HepG2 (cell line): ENCODE data around the gene C1QBP. TPM values are rescaled to one million over a fixed set of nuclear protein-coding genes. Genes with fewer than 3 reads are reported as not detected.

Source experiments
- ATAC-seq: fragments of 200-7000 bp; cut with Tn5 transposase; 3 replicates; pipeline ENCODE4 v1.9.1; 2020; ENCODE audit warnings: mild to moderate bottlenecking, moderate library complexity
- BruUV-seq: library from RNA; stranded (reverse); fragments of 400-500 nt; replicated peaks from 2 replicates; lab custom pipeline; 2021; lab: Mats Ljungman, UMichigan
- CTCF ChIA-PET: fragments of 300-600 bp; formaldehyde crosslinking; extraction: SDS; loops from one replicate; lab custom pipeline; 2021; ENCODE audit warnings: low total read pairs, inconsistent platforms, low intra/inter-chr PET ratio; lab: Yijun Ruan, JAX
- POLR2A ChIA-PET: fragments of 350-600 bp; sonication (Branson Sonifier 250); formaldehyde crosslinking; loops from one replicate; lab custom pipeline; 2020; ENCODE audit warnings: antibody characterized with exemption, inconsistent platforms; lab: Yijun Ruan, JAX
- DNase-seq: peaks from one replicate; pipeline ENCODE4 v3.0.0-alpha.2; 2015; ENCODE audit warnings: low spot score
- FAIRE-seq: peaks from 3 replicates; lab custom pipeline; 2011; peaks lifted over from hg19 to GRCh38; lab: Jason Lieb, UNC
- H2AFZ ChIP-seq: one replicate; pipeline ENCODE4 v1.6.1; 2011; ENCODE audit warnings: low read length, inconsistent platforms
- H3K27ac ChIP-seq: fragments of 300-600 bp; 3 replicates; pipeline ENCODE4 v1.8.0; 2011; ENCODE audit warnings: mixed run types, mild to moderate bottlenecking, mixed read lengths, low read length, inconsistent platforms; ENCODE audit not compliant: insufficient read depth; ENCODE audit errors: extremely low read length
- H3K27me3 ChIP-seq, 2 experiments: fragments of 200-600 bp in 1 of 2; 2 replicates in 1 of 2; 3 replicates in 1 of 2; pipeline versions ENCODE4 v1.6.0 to v1.8.0; 2011; ENCODE audit warnings: low read length in 2 of 2, mild to moderate bottlenecking in 2 of 2, moderate library complexity in 2 of 2, inconsistent platforms in 1 of 2; ENCODE audit not compliant: insufficient read depth in 2 of 2, control insufficient read depth in 1 of 2
- H3K36me3 ChIP-seq, 2 experiments: fragments of 200-600 bp in 1 of 2; replicated peaks in 1 of 2; 2 replicates in 1 of 2; 3 replicates in 1 of 2; pipeline versions ENCODE4 v1.5.1 to v1.8.0; 2011; ENCODE audit warnings: low read length in 2 of 2, inconsistent platforms in 1 of 2; ENCODE audit not compliant: insufficient read depth in 2 of 2, control insufficient read depth in 1 of 2
- H3K4me1 ChIP-seq: 2 replicates; pipeline ENCODE4 v1.5.1; 2012; ENCODE audit warnings: low read length, inconsistent platforms; ENCODE audit not compliant: insufficient read depth
- H3K4me2 ChIP-seq: 2 replicates; pipeline ENCODE4 v1.6.0; 2011; ENCODE audit warnings: low read depth, low read length, inconsistent platforms
- H3K4me3 ChIP-seq, 3 experiments: fragments of 200-600 bp in 1 of 3; sonication (generic), shearing (Covaris generic) in 1 of 3; replicated peaks in 1 of 3; 2 replicates each; pipeline ENCODE4 v1.5.1; 2011 to 2016; ENCODE audit warnings: low read length in 3 of 3, inconsistent platforms in 2 of 3, low read depth in 2 of 3, mild to moderate bottlenecking in 2 of 3, control low read depth in 1 of 3, mixed read lengths in 1 of 3; ENCODE audit not compliant: insufficient read depth in 1 of 3
- H3K79me2 ChIP-seq: one replicate; pipeline ENCODE4 v1.6.1; 2011; ENCODE audit warnings: low read length, inconsistent platforms; ENCODE audit not compliant: insufficient read depth
- H3K9ac ChIP-seq: 2 replicates; pipeline ENCODE4 v1.6.0; 2011; ENCODE audit warnings: mild to moderate bottlenecking, low read depth, low read length, inconsistent platforms; ENCODE audit not compliant: insufficient read depth
- H3K9me3 ChIP-seq: 2 replicates; pipeline ENCODE4 v1.5.1; 2012; ENCODE audit warnings: mild to moderate bottlenecking, low read length
- H4K20me1 ChIP-seq: 2 replicates; pipeline ENCODE4 v1.6.0; 2011; ENCODE audit warnings: inconsistent platforms, mild to moderate bottlenecking, low read length, moderate library complexity; ENCODE audit not compliant: insufficient read depth
- ASH2L ChIP-seq: fragments of 300-600, 200-600 bp; sonication (generic); IDR thresholded peaks from 2 replicates; pipeline ENCODE4 v1.7.0; 2017; ENCODE audit warnings: low read depth, mild to moderate bottlenecking, moderate library complexity, mixed read lengths, low read length; ENCODE audit not compliant: insufficient read length
- BCL6 ChIP-seq: IDR thresholded peaks from 2 replicates; pipeline ENCODE4 v1.6.1; 2016; ENCODE audit warnings: missing genetic modification reagents, missing compliant biosample characterization
- BORCS8-MEF2B ChIP-seq: sonication (generic); formaldehyde crosslinking; IDR thresholded peaks from 2 replicates; pipeline ENCODE4 v1.8.0; 2022; ENCODE audit warnings: mild to moderate bottlenecking, missing genetic modification reagents
- ETV5 ChIP-seq: IDR thresholded peaks from 2 replicates; pipeline ENCODE4 v1.6.1; 2018; ENCODE audit warnings: missing biosample characterization, missing genetic modification reagents, inconsistent platforms, borderline replicate concordance
- FIP1L1 ChIP-seq: fragments of 200-400 bp; formaldehyde crosslinking; IDR thresholded peaks from 2 replicates; pipeline ENCODE4 v1.6.1; 2018; ENCODE audit warnings: low read depth, mild to moderate bottlenecking, low read length, moderate library complexity, borderline replicate concordance; ENCODE audit not compliant: insufficient read depth
- ZNF570 ChIP-seq: sonication (generic); formaldehyde crosslinking; IDR thresholded peaks from 2 replicates; pipeline ENCODE4 v1.4.0; 2020; ENCODE audit warnings: mild to moderate bottlenecking, missing genetic modification reagents, borderline replicate concordance
- ZNF615 ChIP-seq: sonication (generic); formaldehyde crosslinking; IDR thresholded peaks from 2 replicates; pipeline ENCODE4 v1.5.0; 2020; ENCODE audit warnings: mild to moderate bottlenecking, missing genetic modification reagents, borderline replicate concordance
- ZSCAN30 ChIP-seq: sonication (generic); formaldehyde crosslinking; IDR thresholded peaks from 2 replicates; pipeline ENCODE4 v1.5.0; 2020; ENCODE audit warnings: mild to moderate bottlenecking, missing genetic modification reagents
- ZSCAN9 ChIP-seq: IDR thresholded peaks from 2 replicates; pipeline ENCODE4 v1.6.1; 2016; ENCODE audit warnings: borderline replicate concordance
- WGBS: methylation state at CpG from one replicate; pipeline ENCODE4 v1.1.6; 2017; ENCODE audit warnings: low lambda C conversion rate; 5-methylcytosine and 5-hydroxymethylcytosine counted together
- in situ Hi-C: cut with HindIII; loops from 2 replicates; pipeline ENCODE4 v1.10.0; 2017; ENCODE audit warnings: low pct_unique_long_range_greater_than_20kb; ENCODE audit not compliant: extremely low pct_ligation_motif_present
- intact Hi-C: fragments of 100-400 bp; cut with micrococcal nuclease; formaldehyde crosslinking; loops from one replicate; pipeline ENCODE4 v1.10.0; 2022; ENCODE audit not compliant: unreplicated experiment
- polyA plus RNA-seq, 8 experiments: library from polyadenylated mRNA; depleted of rRNA in 3 of 8; stranded (reverse) in 7 of 8; unstranded in 1 of 8; fragments of >200 nt; fragmentation: Illumina TruSeq in 4 of 8; extraction: Trizol in 4 of 8; gene quantifications; 2 replicates each; pipeline versions ENCODE4 v1.2.1 to v1.2.3, GENCODE V29; 2011 to 2016; ENCODE audit warnings: low read depth in 4 of 8, missing spikeins in 1 of 8, mixed read lengths in 1 of 8; ENCODE audit not compliant: insufficient read depth in 1 of 8
- total RNA-seq, 5 experiments: library from RNA; depleted of rRNA; stranded (reverse); fragments of >200 nt; fragmentation: Illumina TruSeq; extraction: Trizol; gene quantifications; 2 replicates each; pipeline ENCODE4 v1.2.3, GENCODE V29; 2016; ENCODE audit warnings: low read depth in 1 of 5
- TF ChIP-seq, protein P1 (sequence below): IDR thresholded peaks from 2 replicates; pipeline ENCODE4 v1.6.1; 2016; ENCODE audit warnings: mild to moderate bottlenecking
- TF ChIP-seq, protein P2 (sequence below): sonication (generic); formaldehyde crosslinking; IDR thresholded peaks from 2 replicates; pipeline ENCODE4 v1.4.0; 2020; ENCODE audit warnings: missing genetic modification reagents
- TF ChIP-seq, protein P3 (sequence below): sonication (generic); formaldehyde crosslinking; IDR thresholded peaks from 2 replicates; pipeline ENCODE4 v1.4.0; 2020; ENCODE audit warnings: missing genetic modification reagents, borderline replicate concordance
- TF ChIP-seq, protein P4 (sequence below): sonication (generic); formaldehyde crosslinking; IDR thresholded peaks from 2 replicates; pipeline ENCODE4 v1.9.0; 2021; ENCODE audit warnings: missing genetic modification reagents, borderline replicate concordance

Gene C1QBP
- total and polyA plus RNA-seq, 2 of the 13 experiments (the other 11 are each of a cell fraction or from before 2014, with no cell fraction given) = 219 to 680 TPM

DNA sequence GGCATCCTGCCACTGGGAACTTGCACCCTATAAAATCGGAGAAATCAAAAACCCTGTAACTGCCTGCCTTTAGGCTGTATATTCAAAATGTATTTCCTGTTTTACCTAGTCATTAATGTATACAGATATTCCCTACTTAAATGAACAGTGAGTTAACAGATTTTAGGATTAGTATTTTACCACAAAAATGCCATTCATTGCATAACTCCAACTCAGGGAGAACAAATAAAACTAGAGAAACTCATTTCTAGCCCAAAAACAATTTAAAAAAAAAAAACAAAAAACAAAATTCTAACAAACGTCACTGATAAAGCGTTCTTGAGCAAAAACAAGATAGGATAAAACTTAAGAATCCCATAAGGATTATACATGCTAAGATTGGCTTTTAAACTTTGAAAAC is 33.6 kb upstream of the C1QBP start:
- no peak for ATAC-seq
- H4K20me1 ChIP-seq = no peaks in the 10 kb centered on the region
- H2AFZ ChIP-seq = no peak overlapping the region
- WGBS = 98% methylated on average over 3 of the region's 3 CpGs
- intact Hi-C loops (no loop called here), in situ Hi-C loops (no loop called here)
- peaks cover 12% of the 10 kb centered on the region for H3K79me2 ChIP-seq
- BruUV-seq = no TSS peak
- H3K27ac ChIP-seq = no peak overlapping the region
- TF ChIP-seq, protein P1, sequence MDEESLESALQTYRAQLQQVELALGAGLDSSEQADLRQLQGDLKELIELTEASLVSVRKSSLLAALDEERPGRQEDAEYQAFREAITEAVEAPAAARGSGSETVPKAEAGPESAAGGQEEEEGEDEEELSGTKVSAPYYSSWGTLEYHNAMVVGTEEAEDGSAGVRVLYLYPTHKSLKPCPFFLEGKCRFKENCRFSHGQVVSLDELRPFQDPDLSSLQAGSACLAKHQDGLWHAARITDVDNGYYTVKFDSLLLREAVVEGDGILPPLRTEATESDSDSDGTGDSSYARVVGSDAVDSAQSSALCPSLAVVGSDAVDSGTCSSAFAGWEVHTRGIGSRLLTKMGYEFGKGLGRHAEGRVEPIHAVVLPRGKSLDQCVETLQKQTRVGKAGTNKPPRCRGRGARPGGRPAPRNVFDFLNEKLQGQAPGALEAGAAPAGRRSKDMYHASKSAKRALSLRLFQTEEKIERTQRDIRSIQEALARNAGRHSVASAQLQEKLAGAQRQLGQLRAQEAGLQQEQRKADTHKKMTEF = no peak
- TF ChIP-seq BCL6 = no peak
- TF ChIP-seq, protein P2, sequence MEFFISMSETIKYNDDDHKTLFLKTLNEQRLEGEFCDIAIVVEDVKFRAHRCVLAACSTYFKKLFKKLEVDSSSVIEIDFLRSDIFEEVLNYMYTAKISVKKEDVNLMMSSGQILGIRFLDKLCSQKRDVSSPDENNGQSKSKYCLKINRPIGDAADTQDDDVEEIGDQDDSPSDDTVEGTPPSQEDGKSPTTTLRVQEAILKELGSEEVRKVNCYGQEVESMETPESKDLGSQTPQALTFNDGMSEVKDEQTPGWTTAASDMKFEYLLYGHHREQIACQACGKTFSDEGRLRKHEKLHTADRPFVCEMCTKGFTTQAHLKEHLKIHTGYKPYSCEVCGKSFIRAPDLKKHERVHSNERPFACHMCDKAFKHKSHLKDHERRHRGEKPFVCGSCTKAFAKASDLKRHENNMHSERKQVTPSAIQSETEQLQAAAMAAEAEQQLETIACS (CRISPR knock-in tag) = no peak
- TF ChIP-seq, protein P3, sequence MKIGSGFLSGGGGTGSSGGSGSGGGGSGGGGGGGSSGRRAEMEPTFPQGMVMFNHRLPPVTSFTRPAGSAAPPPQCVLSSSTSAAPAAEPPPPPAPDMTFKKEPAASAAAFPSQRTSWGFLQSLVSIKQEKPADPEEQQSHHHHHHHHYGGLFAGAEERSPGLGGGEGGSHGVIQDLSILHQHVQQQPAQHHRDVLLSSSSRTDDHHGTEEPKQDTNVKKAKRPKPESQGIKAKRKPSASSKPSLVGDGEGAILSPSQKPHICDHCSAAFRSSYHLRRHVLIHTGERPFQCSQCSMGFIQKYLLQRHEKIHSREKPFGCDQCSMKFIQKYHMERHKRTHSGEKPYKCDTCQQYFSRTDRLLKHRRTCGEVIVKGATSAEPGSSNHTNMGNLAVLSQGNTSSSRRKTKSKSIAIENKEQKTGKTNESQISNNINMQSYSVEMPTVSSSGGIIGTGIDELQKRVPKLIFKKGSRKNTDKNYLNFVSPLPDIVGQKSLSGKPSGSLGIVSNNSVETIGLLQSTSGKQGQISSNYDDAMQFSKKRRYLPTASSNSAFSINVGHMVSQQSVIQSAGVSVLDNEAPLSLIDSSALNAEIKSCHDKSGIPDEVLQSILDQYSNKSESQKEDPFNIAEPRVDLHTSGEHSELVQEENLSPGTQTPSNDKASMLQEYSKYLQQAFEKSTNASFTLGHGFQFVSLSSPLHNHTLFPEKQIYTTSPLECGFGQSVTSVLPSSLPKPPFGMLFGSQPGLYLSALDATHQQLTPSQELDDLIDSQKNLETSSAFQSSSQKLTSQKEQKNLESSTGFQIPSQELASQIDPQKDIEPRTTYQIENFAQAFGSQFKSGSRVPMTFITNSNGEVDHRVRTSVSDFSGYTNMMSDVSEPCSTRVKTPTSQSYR = no peak
- no peak for TF ChIP-seq ZNF615 (CRISPR knock-in tag)
- no peak for TF ChIP-seq BORCS8-MEF2B (CRISPR knock-in tag)
- TF ChIP-seq FIP1L1 = no peak
- no peak for TF ChIP-seq ETV5 (CRISPR knock-in tag)
- TF ChIP-seq ZNF570 (CRISPR knock-in tag) = no peak
- TF ChIP-seq, protein P4, sequence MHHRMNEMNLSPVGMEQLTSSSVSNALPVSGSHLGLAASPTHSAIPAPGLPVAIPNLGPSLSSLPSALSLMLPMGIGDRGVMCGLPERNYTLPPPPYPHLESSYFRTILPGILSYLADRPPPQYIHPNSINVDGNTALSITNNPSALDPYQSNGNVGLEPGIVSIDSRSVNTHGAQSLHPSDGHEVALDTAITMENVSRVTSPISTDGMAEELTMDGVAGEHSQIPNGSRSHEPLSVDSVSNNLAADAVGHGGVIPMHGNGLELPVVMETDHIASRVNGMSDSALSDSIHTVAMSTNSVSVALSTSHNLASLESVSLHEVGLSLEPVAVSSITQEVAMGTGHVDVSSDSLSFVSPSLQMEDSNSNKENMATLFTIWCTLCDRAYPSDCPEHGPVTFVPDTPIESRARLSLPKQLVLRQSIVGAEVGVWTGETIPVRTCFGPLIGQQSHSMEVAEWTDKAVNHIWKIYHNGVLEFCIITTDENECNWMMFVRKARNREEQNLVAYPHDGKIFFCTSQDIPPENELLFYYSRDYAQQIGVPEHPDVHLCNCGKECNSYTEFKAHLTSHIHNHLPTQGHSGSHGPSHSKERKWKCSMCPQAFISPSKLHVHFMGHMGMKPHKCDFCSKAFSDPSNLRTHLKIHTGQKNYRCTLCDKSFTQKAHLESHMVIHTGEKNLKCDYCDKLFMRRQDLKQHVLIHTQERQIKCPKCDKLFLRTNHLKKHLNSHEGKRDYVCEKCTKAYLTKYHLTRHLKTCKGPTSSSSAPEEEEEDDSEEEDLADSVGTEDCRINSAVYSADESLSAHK (CRISPR knock-in tag) = no peak
- TF ChIP-seq ZSCAN30 = no peak
- no peak for TF ChIP-seq ZSCAN9 (CRISPR knock-in tag)
- no peak for TF ChIP-seq ASH2L
- no peak for FAIRE-seq
- H3K4me1 ChIP-seq = no peaks in the 10 kb centered on the region
- no peaks in the 10 kb centered on the region; a peak in 2 of 5 replicates for H3K27me3 ChIP-seq
- H3K9me3 ChIP-seq = no peaks in the 10 kb centered on the region
- H3K9ac ChIP-seq = no peak overlapping the region
- no peak overlapping the region for H3K4me3 ChIP-seq
- POLR2A ChIA-PET = no interaction called here
- CTCF ChIA-PET = no interaction called here
- H3K4me2 ChIP-seq = no peak overlapping the region
- peaks cover 13 to 33% of the 10 kb centered on the region in 2 experiments; a peak in 4 of 5 replicates for H3K36me3 ChIP-seq
- no peak for DNase-seq
